ENCODE measurements around the gene NCOR2.

- TF ChIP-seq CTCF (IDR thresholded peaks at IDR 0.05) = no peak
- TF ChIP-seq POLR2A (IDR thresholded peaks at IDR 0.05) = no peak
Measured at GRCh38 chr12:124523071-124523470, 44.3 kb downstream of the NCOR2 start.
